ENCODE data around the gene PLIN5.

PLIN5 gene

DNA sequence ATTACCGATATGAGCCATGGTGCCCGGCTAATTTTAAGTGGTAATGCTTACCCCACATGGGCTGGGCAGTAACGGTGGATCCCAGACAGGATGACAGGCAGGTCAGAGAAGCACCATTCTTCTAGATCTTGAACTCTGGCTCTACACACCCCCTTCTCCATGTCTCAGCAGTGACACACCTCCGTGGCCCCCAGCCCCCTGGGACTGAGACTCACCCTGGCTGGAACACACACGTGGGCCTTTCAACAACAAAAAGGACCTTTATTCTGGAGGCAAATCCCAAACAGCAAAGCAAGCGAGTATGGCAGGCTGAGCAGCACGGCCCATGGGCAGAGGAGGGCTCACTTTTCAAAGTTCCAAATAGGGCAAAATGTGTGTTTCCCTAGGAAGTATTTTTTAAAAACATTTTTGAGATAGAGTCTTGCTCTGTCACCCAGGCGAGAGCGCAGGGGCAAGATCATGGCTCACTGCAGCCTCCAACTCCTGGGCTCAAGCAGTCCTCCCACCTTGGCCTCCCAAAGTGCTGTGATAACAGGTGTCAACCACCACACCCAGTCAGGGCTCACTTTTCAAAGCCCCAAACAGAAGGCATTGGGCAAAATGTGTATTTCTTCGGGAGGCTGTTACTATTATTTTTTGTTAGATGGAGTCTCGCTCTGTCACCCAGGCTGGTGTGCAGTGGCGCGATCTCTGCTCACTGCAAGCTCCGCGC is 12.6 kb downstream of the PLIN5 start:
- no peak for DNase-seq (ENCODE audit: low spot score)

DNA sequence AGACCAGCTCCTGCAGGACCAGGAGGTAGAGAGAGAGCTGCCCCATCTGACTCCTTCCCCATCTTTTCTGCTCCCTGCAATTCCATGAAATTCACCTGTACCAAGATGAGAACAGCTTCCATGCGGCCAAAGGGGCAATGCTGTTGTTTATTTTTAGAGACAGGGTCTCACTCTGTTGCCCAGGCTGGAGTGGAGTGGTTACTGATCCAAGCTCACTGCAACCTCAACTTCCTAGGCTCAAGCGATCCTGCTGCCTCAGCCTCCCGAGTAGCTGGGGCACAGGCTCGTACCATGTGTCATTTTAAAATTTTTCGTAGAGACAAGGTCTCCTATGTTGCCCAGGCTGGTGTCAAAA is 13.2 kb downstream of the PLIN5 start:
- no peak for DNase-seq (ENCODE audit: low spot score)

DNA sequence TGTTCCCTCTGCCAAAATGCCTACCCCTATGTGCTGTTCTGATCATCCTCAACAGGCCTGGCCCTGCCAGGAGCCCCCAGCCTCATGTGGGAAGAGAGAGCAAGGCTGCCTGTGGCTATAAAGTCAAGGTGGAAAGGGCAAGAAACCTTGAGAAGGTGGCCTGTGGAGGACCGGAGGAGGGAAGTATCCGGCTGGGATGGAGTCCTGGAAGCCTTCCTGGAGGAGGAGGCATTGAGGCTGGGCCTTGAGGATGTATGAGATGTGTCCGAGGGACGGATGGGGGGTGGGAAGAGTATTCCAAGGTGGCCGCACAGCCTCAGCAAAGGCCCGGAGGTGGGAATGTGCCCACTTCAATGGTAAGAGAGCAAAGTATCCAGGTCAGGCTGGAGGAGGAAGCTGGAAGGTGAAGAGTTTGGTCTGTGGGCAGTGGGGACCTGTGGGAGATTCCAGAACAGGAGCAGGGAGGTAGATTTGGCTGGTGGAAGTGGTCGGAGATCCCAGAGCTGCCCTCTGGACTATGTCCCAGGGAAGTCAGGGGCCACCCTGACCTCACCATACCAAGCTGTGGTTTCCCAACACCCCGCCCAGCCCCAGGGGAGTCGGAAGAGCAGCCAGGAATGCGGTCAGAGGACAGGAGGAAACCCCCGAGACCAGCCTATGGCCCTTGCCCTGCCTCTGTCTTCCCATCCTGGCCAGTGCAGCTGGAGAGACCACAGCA is 13.7 kb downstream of the PLIN5 start:
- DNase-seq (ENCODE audit: low spot score), result peak; percentile 70

- no peak for DNase-seq (ENCODE audit: low spot score)
These were observed 15.3 kb downstream of the PLIN5 start for GRCh38 chr19:4519521-4520277.

DNA sequence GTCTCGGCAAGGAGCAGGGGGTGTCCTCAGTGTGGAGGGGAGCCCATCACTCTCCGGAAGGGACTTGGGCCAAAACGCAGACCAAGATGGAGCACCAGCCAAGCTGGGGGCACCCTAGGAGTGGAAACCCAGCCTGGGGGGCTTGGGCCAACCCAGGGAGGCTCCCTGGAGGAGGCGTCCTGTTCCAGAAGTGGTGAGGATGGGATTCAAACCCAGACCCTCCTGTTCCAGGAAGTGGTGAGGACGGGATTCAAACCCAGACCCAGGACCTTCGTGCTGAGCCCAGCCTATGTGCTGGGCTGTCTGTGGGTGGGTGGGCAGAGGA is 15.9 kb downstream of the PLIN5 start:
- DNase-seq (ENCODE audit: low spot score), result no peak

DNA sequence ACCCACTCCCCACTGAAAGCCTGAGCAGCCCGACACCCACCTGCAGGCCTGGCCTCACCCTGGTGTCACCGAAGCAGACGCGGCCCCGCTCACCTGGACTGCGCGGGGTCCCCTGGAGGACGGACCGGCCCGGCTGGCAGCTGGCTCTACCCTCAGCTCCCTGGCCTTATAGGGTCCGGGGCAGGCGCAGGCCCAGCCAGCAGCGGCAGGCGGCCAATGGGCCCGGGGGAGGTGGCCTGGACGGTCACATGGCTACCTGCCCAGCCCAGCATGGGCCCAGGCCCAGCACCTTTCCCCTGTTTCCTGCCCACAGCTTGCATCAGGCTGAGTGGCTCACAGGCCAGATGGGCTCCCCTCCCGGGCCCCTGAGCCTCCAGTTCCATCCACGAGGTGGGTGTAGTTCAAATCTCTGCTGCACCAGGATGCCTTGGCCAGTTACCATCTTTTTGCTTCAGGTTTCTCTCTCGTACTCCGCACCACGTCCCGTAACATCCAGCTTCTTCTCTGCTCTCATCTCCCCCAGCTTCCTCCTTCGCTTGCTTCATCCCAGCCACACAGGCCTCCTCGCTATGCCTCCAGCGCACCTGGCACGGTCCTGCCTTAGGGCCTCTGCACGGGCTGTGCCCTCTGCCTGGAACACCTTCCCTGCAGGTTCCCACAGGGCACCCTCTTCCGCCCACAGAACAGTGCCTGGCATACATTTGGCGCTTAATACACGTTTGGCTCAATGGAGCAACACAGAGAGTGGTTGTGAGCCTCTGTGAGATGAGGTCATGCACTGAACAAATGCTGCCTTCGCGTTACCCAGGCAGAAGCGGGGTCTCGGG is 16.5 kb downstream of the PLIN5 start, which contains the start of gene PLIN4:
Gene PLIN4 (minus strand): TSS at position 142 of the 827 bp plus-strand sequence. CDS start 214 bp downstream, outside the sequence.
- no peak for DNase-seq (ENCODE audit: low spot score)

GRCh38 chr19:4517451-4518057 is 17.5 kb downstream of the PLIN5 start:
- DNase-seq (ENCODE audit: low spot score), result no peak

DNA sequence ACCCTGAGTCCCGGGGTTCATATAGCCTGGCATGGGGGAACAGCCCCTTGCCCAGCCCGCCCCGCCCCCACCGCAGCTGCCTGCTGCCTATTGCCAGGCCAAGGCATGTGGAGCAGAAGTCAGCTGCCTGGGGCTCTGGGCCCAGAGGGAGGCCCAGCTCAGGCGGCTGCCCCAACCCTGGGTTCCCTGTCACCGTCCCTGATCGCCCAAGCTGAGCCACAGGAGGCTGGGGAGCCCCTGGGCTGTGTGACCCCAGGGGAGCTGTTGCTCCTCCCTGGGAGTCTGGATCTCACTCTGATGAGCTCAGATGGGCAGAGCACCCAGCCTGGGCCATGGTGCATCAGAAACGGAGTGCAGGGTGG is 18.1 kb downstream of the PLIN5 start:
- no peak for DNase-seq (ENCODE audit: low spot score)

DNA sequence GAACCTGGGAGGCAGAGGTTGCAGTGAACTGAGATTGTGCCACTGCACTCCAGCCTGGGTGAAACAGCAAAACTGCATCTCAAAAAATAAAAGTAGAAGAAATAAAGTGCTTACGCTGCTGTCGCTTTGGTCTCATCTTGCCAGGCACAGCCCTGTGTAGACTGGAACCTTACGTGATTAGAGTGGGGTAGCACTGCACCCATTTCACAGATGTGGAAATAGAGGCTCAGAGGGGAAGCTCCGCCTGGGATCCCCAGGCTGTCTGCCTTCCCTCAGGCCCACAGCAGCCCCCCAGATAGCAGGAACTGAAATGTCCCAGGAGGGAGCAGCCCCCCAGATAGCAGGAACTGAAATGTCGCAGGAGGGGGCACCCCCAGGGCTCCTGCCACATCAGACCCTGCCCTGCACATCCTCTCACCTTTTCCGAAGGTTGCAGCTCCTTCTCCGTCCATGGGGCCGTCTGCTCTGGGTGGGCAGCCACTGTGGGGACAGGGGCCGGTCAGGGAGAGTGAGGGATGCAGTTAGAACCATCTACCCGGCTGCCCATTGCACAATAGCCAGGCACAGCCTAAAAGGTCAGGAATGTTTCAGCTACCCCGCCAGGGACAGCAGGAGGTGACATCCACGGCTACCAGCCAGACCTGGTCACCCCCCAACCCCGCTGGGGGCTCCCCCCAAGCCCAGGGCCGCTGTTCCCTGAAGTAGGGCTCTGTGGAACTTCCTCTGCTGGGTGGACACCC is 18.7 kb downstream of the PLIN5 start:
- DNase-seq (ENCODE audit: low spot score), result no peak

GRCh38 chr19:4515732-4516131 is 19.3 kb downstream of the PLIN5 start:
- DNase-seq (ENCODE audit: low spot score), result no peak

DNA sequence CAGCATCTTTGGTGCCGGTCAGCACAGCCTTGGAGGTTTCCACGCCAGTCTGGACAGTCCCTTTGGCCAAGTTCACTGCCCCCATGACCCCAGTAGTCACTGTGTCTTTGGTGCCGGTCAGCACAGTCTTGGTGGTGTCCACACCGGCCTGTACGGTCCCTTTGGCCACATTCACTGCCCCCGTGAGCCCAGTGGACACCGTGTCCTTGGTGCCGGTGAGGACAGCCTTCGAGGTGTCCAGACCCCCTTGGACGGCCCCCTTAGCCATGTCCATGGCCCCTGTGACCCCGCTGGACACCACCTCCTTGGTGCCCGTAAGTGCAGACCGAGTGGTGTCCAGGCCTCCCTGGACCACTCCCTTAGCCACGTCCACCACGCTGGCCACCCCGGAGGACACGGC is 21.8 kb downstream of the PLIN5 start:
- DNase-seq (ENCODE audit: low spot score), result no peak

DNA sequence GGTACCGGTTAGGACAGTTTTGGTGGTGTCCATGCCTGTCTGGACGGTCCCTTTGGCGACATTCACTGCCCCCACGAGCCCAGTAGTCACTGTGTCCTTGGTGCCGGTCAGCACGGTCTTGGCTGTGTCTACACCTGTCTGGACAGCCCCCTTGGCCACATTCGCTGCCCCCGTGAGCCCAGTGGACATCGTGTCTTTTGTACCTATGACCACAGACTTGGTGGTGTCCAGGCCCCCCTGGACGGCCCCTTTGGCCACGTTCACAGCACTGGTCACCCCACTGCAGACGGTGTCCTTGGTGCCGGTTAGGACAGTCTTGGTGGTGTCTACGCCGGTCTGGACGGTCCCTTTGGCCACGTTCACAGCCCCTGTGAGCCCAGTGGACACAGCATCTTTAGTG is 23.0 kb downstream of the PLIN5 start:
- DNase-seq (ENCODE audit: low spot score), result no peak

DNA sequence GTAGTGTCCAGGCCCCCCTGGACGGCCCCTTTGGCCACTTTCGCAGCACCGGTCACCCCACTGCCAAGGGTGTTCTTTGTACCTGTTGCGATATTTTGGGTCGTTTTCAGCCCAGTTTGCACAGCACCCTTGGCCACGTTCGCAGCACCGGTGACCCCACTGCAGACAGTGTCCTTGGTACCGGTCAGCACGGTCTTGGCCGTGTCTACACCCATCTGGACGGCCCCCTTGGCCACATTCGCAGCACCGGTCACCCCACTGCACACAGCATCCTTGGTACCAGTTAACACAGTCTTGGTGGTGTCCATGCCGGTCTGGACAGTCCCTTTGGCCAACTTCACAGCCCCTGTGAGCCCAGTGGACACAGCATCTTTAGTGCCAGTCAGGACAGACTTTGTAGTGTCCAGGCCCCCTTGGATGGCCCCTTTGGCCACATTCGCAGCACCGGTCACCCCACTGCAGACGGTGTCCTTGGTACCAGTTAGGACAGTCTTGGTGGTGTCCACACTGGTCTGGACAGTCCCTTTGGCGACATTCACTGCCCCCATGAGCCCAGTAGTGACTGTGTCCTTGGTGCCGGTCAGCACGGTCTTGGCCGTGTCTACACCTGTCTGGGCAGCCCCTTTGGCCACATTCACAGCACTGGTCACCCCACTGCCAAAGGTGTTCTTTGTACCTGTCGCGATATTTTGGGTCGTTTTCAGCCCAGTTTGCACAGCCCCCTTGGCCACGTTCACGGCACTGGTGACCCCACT is 23.5 kb downstream of the PLIN5 start:
- no peak for DNase-seq (ENCODE audit: low spot score)

GRCh38 chr19:4510435-4511255 is 24.4 kb downstream of the PLIN5 start:
- DNase-seq (ENCODE audit: low spot score), result no peak

DNA sequence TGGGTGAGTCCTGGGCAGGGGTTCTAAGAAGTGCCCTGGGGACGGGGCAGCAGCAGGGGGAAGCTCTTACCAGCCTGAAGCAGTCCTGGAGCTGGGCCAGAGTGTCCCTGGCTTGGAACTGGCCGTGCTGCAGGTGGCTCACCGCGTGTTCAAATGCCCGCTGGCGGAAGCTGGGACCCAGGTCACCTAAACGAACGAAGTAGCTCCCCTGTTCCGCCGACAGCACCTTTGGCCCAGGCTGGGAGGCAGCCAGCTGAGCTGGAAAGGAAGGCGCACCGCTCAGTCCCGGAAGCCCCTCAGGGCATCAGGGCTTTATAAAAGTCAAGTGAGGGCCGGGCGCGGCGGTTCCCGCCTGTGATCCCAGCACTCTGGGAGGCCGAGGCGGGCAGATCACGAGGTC is 26.3 kb downstream of the PLIN5 start:
- no peak for DNase-seq (ENCODE audit: low spot score)

GRCh38 chr19:4507804-4508203 is 27.2 kb downstream of the PLIN5 start:
- DNase-seq (ENCODE audit: low spot score), result no peak

GRCh38 chr19:4507150-4507452 is 27.9 kb downstream of the PLIN5 start:
- no peak for DNase-seq (ENCODE audit: low spot score)

DNA sequence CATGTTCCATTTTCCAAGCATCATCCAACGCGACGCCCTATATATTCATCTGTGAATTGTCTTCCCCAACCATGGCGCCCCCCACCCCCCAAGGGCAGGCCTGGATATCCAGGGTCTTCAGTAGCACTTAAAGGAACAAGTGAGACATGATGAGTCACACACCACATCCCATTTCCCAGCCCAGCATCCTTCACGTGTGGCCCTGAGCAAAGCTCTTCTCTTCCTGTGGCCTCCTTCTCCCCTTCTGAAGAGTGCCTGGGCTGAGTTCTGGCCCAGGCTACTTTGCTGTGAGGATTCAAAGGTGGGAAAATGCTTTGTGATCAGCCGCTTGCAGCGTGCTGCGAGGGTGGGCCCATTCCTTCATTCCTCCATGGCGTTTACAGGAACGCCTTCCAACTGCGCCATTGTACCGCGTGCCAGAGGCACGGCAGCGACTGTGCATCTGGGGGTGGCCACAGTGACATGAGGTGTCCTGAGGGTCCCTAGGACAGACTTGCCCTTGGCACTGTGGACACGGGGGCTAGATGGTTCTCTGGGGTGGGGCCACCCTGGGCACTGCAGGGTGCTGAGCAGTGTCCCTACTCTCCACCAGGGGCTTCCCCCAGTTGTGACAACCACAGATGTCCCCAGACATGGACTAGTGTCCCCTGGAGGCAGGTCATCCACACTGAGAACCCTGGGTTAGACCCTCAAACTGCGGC is 28.4 kb downstream of the PLIN5 start:
- DNase-seq (ENCODE audit: low spot score), result no peak
